OCI-LY7 (cell line): ENCODE results near the gene DDX23. TPM values are rescaled to one million over a fixed set of nuclear protein-coding genes. Genes with fewer than 3 reads are reported as not detected.

Source experiments
- BruUV-seq: library from RNA; stranded (reverse); fragments of 400-500 nt; replicated peaks from 2 replicates; lab custom pipeline; 2021; lab: Mats Ljungman, UMichigan
- CTCF ChIA-PET: fragments of 300-600 bp; sonication (Branson Sonifier 250); formaldehyde crosslinking; loops from one replicate; lab custom pipeline; 2022; ENCODE audit warnings: antibody characterized with exemption; ENCODE audit not compliant: unreplicated experiment; lab: Charles Lee
- POLR2A ChIA-PET: fragments of 300-600 bp; sonication (Branson Sonifier 250); formaldehyde crosslinking; loops from one replicate; lab custom pipeline; 2022; ENCODE audit warnings: antibody characterized with exemption; lab: Charles Lee
- DNase-seq: peaks from one replicate; pipeline ENCODE4 v3.0.0-alpha.2; 2015; ENCODE audit warnings: low spot score
- H2AFZ ChIP-seq: fragments of 200-600 bp; sonication (generic), shearing (Covaris generic); 2 replicates; pipeline ENCODE4 v1.6.1; 2014; ENCODE audit warnings: mild to moderate bottlenecking, antibody characterized with exemption, low read length, moderate library complexity
- H3K27ac ChIP-seq: fragments of 200-600 bp; sonication (generic); 2 replicates; pipeline ENCODE4 v1.5.1; 2014; ENCODE audit warnings: mixed run types, low read depth, mild to moderate bottlenecking, moderate library complexity, low read length, inconsistent platforms; ENCODE audit not compliant: poor library complexity, severe bottlenecking
- H3K36me3 ChIP-seq: fragments of 200-600 bp; sonication (generic); 2 replicates; pipeline ENCODE4 v1.6.1; 2014; ENCODE audit warnings: mild to moderate bottlenecking, antibody characterized with exemption, low read length, moderate library complexity, mixed read lengths; ENCODE audit not compliant: insufficient read depth
- H3K4me1 ChIP-seq: fragments of 200-600 bp; sonication (generic); 2 replicates; pipeline ENCODE4 v1.5.1; 2014; ENCODE audit warnings: mild to moderate bottlenecking, low read length; ENCODE audit not compliant: insufficient read depth, poor library complexity, severe bottlenecking
- H3K4me2 ChIP-seq: fragments of 200-600 bp; sonication (generic); 2 replicates; pipeline ENCODE4 v1.6.1; 2014; ENCODE audit warnings: mild to moderate bottlenecking, low read length
- H3K4me3 ChIP-seq: fragments of 200-600 bp; sonication (generic); 2 replicates; pipeline ENCODE4 v1.5.1; 2014; ENCODE audit warnings: mild to moderate bottlenecking, low read depth, low read length; ENCODE audit not compliant: poor library complexity, severe bottlenecking
- H3K79me2 ChIP-seq: fragments of 200-600 bp; sonication (generic); 2 replicates; pipeline ENCODE4 v1.6.1; 2016; ENCODE audit warnings: low read depth, mild to moderate bottlenecking, low read length, moderate library complexity, mixed read lengths; ENCODE audit not compliant: insufficient read depth
- H3K9me2 ChIP-seq: fragments of 200-600 bp; sonication (generic); 2 replicates; pipeline ENCODE4 v1.6.1; 2016; ENCODE audit warnings: mild to moderate bottlenecking, low read length, mixed read lengths; ENCODE audit not compliant: insufficient read depth
- H3K9me3 ChIP-seq: fragments of 200-600 bp; sonication (generic); 2 replicates; pipeline ENCODE4 v1.6.1; 2014; ENCODE audit warnings: mild to moderate bottlenecking, mixed run types, low read length, mixed read lengths
- H4K20me1 ChIP-seq: fragments of 200-600 bp; sonication (generic); 2 replicates; pipeline ENCODE4 v1.6.1; 2014; ENCODE audit warnings: mild to moderate bottlenecking, antibody characterized with exemption, low read length, moderate library complexity, mixed read lengths; ENCODE audit not compliant: insufficient read depth
- CTCF ChIP-seq: fragments of 200-600 bp; sonication (generic); conservative IDR thresholded peaks from 2 replicates; pipeline ENCODE4 v1.5.1; 2014; ENCODE audit warnings: mild to moderate bottlenecking, antibody characterized with exemption, low read length, moderate library complexity, mixed read lengths
- EZH2phosphoT487 ChIP-seq: fragments of 200-600 bp; sonication (generic); IDR thresholded peaks from 2 replicates; pipeline ENCODE4 v1.6.1; 2018; ENCODE audit warnings: low read depth, borderline replicate concordance, mild to moderate bottlenecking, mixed run types, antibody characterized with exemption, low read length, moderate library complexity, mixed read lengths
- intact Hi-C: fragments of 100-400 bp; cut with micrococcal nuclease; formaldehyde crosslinking; loops from one replicate; pipeline ENCODE4 v1.10.0; 2022; ENCODE audit not compliant: unreplicated experiment
- total RNA-seq, 2 experiments: library from RNA; depleted of rRNA in 1 of 2; stranded (reverse); fragments of >200 nt in 1 of 2; shearing (Covaris generic) in 1 of 2; gene quantifications; 2 replicates each; pipeline ENCODE4 v1.2.3, GENCODE V29; 2014 to 2022

DDX23 gene
- total RNA-seq, 2 experiments from 2014 or later = 91.1 to 119 TPM

GRCh38 chr12:48814262-48815125, 37.5 kb downstream of the DDX23 start:
- Histone ChIP-seq H3K4me3 (peak overlapping the region; percentile 72), H2AFZ (peak overlapping the region; percentile 82), H3K9me3 (no peaks in the 10 kb centered on the region), H3K79me2 (no peaks in the 10 kb centered on the region), H3K4me1 (peaks cover 27% of the 10 kb centered on the region), H3K36me3 (no peaks in the 10 kb centered on the region), H3K27ac (peak overlapping the region; percentile 60), H3K9me2 (no peaks in the 10 kb centered on the region), H3K4me2 (peak overlapping the region; percentile 78), H4K20me1 (no peaks in the 10 kb centered on the region)
- intact Hi-C loops = loop anchor here (1.0 to 2.0 kb wide), 2 partner anchors 38 to 98 kb away; partner anchors contain the start of genes CCNT1 and DDX23
- CTCF ChIA-PET = interaction anchor here (0.6 to 2.1 kb wide), 7 partner anchors 10 to 182 kb away, joined by 3 to 6 read pairs (median 5); no protein-coding TSS in a partner anchor
- peak; percentile 90 for DNase-seq
- POLR2A ChIA-PET = interaction anchor here (0.6 to 1.6 kb wide), 7 partner anchors 38 to 317 kb away, joined by 3 to 9 read pairs (median 3); partner anchors contain the start of genes DDX23 and RND1
- BruUV-seq = no TSS peak
- TF ChIP-seq EZH2phosphoT487 (no peak), CTCF (peak; percentile 98)

- Histone ChIP-seq H4K20me1 (no peaks in the 10 kb centered on the region), H3K4me2 (peak overlapping the region; percentile 78), H3K4me3 (peak overlapping the region; percentile 72), H3K9me3 (no peaks in the 10 kb centered on the region), H2AFZ (peak overlapping the region; percentile 82), H3K4me1 (peaks cover 25% of the 10 kb centered on the region), H3K36me3 (no peaks in the 10 kb centered on the region), H3K9me2 (no peaks in the 10 kb centered on the region), H3K27ac (no peak overlapping the region), H3K79me2 (no peaks in the 10 kb centered on the region)
- BruUV-seq = no TSS peak
- CTCF ChIA-PET = no interaction called here
- intact Hi-C loops = loop anchor here (1.0 to 2.0 kb wide), 2 partner anchors 39 to 97 kb away; partner anchors contain the start of genes CCNT1 and DDX23
- DNase-seq = no peak
- TF ChIP-seq CTCF = no peak
- TF ChIP-seq EZH2phosphoT487 = no peak
- POLR2A ChIA-PET = interaction anchor here (0.6 to 1.0 kb wide), 3 partner anchors 97 to 318 kb away, joined by 3 to 4 read pairs (median 3); no protein-coding TSS in a partner anchor
Observed at GRCh38 chr12:48813465-48814261, 38.3 kb downstream of the DDX23 start.
